GM19324 (cell line): Measurements from ENCODE around the gene GBF1.

ENCODE experiments used
- ATAC-seq: cut with Tn5 transposase; IDR thresholded peaks from one replicate; pipeline ENCODE4 v1.9.1; 2021; ENCODE audit warnings: mild to moderate bottlenecking, moderate library complexity; ENCODE audit not compliant: unreplicated experiment, low FRiP score

GBF1 gene

DNA sequence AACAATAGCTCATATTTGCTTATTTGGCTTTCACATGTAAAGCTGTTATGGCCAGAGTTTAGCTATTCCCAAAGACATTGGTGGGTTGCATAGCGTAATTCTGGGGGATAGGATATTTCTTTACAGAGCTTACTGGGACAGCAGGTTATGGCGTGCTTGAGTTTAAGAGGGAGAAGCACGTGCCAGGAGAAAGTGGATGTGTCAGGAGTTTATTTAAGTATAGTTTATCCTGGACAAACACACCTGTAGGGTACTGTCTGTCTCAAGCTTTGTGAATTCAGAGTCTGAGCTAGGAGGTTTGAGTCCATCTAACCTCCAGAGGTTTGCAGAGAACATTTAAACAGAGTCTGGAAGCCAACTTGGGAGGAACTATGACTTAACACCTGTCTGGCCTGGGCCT lies 21.3 kb downstream of the GBF1 start:
- no peak for ATAC-seq

DNA sequence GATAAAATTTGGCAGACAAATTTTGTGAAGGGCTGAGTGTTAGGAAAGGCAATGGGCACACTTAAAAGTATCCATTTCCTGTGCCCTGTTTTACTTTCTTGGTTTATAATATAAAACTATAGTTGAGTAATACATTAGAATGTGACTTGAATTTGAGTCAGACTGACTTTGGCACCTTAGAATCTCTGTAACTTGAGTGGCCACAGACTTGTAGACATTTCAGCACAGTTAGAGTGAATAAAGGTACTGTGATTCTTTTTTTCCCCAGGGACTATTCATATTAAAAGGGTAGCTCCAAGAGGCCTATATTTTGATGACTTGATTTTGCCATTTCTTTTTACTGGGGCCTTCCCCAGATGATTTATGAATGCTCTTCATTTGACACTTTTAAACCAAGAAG lies 22.4 kb downstream of the GBF1 start:
- ATAC-seq = no peak

DNA sequence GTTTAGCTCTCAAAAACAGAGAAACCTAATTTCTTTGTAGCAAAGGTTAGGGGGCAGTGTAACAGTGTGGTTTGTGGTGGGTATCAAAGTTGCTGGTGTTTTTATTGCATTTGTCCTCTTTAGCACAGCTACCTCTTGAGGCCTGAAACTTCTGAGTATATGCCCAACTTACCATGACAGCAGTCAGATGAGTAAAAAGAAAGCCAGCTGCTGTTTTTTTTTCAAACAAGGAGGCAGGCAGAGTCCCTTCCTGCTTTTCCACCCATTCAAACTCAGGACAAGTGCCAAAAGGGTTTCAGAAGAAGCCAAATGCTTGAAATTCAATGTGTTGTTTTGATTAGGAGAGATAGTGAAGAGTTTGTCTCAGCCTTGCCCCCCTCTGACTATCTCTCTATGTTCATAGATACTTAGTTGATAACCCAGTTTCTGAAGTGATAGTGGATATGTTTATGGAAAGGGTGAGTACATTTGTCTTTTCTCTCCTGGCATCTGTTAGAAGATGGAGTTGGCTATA lies 23.1 kb downstream of the GBF1 start:
- no peak for ATAC-seq

DNA sequence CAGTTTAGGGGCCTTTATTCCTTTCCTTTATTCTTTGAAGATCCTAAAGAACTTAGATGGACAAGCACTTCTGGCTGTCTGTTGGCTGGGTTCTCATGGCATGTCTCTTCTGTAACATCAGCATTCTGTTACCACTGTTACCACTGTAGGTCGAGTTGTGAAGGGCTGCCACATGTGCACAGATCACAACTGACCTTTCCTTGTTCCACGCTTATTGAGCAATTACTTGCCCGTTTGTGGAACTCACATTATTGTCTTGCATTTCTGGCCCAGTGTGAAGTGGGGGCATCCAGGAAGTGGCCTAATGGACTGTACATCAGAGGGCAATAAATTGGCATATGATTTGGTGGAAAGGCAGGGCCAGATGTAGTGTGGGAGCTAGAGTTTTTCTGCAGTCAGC lies 23.7 kb downstream of the GBF1 start:
- no peak for ATAC-seq

DNA sequence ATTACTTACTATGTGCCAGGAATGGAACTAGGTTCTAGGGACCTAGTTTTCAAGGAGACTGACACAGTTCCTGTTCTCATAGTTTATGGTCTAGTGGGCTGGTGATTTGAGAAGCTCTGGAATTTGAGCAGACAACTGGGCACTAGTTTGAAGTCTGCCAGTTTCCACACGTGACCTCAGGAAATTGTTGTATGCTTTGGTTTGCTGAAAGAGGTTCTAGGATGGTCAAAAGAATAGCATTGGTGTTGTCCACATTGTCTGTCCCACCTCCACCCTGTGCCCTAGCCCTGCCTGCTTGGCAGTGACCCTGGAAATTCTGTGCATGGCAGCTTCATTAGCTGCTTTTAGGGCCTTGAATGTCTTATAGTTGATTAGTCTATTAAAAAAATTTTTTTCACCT lies 28.7 kb downstream of the GBF1 start:
- ATAC-seq = no peak

DNA sequence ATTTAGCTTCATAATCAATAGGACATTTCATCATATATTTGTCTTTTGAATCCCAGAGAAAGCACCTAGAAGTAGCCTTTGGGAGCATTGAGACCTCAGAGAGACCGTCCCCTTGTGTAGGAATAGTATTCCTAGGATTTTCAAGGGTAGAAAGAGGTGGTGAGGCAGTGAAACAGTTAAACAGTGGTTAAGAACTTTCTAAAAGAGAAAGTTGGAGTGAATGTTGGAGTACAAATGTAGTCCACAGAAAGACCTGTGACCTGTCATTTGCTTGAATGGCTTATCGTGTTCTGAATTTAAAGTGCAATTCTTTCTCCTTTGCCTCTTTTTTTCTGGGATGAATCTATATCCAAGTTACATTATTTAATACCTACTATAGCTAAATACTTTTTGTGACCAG lies 30.0 kb downstream of the GBF1 start:
- no peak for ATAC-seq

DNA sequence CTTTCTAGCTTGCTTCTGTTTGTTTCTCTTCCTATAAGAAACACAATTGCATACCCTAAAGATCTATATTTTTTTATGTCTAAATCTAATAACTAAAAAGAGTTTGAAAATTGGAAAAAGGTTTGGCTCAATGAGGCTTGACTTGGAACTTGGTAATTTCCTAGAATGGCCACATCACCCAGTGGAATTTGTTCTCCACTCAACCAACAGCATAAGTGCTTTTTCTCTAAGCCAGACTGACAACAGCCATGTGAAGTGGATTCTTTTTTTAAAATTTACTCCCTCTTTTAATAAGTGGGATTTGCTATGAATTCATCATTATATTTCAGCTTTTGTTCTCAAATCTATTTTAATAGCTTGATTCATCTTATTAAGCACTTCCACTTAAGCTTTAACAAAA lies 33.8 kb downstream of the GBF1 start:
- ATAC-seq = no peak

DNA sequence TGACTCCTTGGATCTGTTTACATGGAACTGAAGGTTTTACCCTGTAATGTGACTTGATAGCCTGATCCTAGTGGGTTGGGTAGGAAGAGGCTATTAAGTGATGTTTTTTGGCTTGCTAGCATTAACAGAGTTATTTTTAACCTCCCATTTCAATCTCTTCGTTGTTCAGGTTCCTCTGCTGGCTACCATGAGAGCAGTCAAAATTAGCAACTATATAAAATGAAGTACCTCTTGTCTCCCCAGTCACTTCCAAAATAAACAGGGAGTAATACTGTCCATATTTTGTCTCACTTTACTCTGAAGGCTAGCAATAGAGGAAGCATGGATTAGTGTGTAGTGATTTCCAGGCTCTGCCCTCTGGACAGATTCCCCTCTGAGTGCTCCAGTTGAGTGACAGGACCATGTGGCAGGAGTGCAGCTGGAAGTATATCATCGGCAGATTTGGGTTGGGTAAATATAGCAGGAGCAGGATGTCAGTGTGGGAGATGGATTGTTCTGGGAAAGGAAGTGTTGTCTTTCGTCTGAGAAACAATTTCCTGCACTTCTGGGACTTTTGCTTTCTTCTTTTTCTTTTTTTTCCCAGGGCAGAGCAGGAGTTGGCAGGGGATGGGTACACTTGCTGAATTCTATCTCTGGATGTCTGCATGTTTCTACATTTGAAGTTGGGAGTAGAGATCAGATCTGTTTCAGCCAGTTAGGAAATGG lies 35.2 kb downstream of the GBF1 start:
- no peak for ATAC-seq

DNA sequence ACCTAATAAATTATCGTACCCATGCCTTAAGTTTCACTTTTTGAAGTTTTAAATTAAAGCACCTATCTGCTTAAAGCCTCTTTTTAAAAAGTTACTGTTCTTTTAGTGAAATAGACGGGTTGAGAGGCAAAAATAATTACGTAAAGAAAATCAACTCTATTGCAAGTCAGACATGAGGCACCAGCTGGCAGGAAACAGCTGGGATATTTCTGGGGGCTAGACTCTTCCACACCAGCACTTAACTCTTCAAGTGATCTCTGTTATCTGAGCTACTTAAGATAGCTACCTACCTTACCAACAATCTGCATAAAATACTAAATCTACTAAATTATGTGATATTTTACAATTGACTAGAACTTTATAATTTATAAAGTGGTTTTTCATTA lies 35.8 kb downstream of the GBF1 start:
- no peak for ATAC-seq

DNA sequence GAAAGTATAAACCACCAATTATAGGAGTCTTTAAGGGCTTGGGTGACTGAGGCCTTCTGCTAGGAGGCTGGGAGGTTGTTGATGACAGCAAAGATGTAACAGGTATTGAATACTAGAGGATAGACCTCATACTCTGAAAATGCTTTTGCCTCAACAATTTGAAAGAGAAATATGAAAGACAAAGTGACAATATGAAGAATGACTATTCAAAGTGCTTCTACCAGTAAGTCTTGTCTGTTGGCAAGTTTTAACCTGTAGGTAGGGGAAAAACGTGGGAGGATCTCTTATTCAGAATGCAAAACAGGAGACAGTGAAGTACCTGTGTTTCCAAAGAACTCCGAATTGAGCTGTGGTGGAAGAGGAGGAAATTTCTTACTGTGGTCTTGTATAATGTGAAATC lies 38.2 kb downstream of the GBF1 start:
- no peak for ATAC-seq

DNA sequence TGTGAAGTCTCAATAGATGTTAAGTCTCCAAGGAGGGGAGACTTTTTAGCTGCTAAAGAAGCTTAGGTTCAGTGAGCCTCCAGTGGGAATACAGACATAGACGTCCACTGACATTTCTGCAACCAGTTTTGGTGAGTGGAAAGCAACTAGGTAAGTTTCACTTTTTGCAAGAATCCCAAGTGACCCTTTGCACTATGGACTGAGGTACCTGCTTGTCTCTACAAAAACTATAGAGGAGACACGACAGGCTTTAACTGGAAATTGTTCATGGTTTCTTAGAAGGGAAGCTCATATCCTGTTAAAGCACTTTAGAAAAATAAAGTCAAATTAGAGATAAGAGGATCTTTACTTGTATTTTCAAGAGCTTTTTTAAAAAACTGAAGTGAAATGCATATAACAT lies 38.6 kb downstream of the GBF1 start:
- ATAC-seq = no peak

DNA sequence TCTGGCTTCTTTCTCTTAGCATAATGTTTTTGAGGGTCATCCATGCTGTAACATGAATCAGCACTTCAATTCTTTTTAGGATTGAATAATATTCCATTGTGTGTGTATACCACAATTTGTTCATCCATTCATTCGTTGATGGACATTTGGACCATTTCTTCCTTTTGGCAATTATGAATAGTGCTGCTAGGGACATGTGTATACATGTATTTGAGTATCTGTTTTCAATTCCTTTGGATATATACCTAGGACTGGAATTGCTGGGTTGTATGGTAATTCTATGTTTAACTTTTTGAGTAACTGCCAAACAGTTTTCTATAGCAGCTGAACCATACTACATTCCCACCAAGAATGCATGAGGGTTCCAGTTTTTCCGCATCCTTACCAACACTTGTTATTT lies 39.2 kb downstream of the GBF1 start:
- no peak for ATAC-seq

DNA sequence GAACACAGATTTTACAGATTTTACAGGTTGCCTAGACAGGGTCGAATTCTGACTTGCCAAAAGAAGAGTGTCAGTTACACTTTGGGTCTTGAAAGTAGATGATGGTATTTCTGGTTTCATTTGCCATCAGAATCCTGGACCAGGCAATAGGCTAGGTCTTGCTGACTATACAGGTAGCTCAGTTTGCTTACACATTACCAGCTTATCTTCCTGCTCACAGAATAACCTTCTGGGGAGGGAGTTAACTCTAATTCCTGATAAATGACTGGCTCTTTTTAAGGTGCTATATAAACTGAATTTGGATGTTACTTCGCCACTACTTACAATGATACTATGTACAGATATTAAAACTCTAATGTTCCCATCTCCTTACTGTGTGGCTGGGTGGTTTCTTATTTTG lies 39.8 kb downstream of the GBF1 start:
- ATAC-seq = no peak

DNA sequence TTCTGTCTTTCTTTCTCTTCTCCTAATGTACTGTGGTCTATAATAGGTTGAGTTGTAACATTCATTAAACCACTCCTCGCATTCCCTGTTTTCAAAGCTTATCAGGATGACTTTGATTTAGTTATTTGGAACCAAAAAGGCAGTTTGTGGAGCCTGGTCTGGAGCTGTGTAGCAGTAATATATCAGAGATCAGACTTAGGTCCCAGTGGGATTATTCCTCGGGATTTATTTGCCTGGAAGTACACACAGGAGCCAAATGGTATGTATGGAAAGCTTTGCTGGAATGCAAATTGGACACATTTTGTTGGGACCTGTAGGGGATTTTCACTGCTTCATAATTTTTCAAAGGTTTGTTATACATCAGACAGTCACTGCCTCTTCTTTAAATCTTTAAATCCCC lies 40.9 kb downstream of the GBF1 start:
- no peak for ATAC-seq

DNA sequence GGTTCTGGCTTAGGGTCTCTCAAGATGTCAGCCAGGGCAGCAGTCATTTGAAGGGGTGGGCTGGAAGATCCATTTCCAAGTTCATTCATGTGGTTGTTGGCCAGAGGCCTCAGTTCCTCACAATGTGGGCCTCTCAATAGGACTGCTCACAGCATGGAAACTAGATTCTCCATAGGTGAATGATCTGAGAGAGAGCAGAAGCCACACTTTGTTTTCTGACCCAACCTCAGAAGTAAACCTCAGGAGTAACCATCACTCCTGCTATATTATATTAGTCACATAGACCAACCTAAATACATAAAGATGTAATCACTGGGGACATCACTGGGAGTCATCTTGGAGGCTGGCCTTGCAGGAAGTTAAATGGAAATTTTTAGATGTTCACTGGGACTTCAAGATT lies 42.2 kb downstream of the GBF1 start:
- no peak for ATAC-seq

DNA sequence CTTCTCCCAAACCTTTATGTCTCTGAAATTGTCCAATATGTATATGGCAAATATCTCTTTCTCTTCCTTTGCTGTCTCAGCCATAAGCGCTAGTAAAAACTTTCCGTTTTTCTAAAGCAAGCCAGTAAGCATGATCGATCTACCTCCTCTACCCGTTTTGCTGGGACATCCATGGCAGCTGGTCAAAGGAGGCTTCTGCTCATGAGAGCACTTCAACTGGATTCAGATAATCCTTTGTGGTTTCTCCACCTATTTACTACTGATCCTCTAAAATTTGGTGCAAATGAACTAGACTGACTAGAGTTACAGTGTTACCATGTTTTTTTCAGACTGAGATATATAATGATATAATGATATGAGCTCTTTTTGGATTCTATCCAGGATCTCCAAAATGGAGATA lies 42.7 kb downstream of the GBF1 start:
- ATAC-seq = no peak

DNA sequence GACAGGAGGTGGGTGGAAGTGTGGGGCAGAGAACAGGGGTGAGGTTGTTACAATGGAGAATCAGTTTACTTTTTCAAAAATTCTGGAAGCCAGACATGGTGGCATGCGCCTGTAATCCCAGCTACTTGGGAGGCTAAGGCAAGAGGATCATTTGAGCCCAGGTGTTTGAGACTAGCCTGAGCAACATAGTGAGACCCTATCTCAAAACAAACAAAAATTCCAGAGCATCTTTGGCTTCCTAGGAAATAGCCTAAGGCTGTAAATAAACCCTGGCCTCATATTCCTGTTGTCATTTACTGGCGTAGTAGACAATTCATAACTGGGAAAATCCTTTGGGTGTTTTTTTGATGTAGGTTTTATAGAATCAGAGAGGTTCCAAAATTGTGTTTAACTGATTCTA lies 44.0 kb downstream of the GBF1 start:
- no peak for ATAC-seq

DNA sequence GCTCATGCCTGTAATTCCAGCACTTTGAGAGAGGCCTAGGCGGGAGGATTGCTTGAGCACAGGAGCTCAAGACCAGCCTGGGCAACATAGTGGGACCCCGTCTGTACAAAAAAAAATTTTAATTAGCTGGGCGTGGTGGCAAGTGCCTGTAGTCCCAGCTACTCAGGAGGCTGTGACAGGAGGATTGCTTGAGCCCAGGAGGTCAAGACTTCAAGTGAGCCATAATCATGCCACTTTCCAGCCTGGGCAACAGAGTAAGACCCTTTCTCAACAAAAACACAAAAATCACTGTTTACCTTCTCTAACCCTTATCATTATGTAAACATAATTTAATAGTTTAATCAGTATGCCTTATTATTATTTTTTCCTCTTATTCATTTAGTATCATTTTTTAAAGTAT lies 44.5 kb downstream of the GBF1 start:
- ATAC-seq = no peak

DNA sequence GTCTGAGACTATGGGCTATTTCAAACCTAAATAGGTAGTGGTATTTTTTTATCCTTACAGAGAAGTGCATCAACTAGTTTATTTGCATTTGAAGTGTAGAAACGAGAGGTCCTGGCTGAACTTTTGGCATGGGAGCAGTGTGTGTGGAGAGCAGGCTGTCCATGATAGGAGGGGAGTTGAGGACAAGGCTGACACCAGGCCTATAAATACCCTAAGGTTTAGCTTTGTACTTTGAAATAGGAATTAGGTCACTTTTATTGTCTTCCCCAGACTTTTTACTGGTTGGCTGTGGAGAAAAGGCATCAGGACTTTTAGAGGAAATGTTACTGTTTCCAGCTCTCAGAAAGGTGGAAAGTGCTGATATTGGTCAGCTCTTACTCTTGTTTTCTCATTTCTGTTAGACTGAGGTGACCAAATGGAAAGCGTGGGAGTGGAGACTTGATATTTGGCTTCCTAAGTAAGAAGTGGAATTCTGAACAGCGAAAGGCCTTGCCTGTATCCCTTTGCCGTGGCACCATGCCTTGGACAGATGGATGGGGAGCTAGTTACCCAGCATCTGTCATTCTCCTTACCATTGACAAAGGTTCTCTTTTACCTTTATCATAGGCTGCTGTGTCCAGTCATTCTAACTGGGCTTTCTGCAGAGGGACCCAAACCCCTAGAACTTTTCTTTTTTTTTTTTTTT lies 46.0 kb downstream of the GBF1 start:
- ATAC-seq = no peak

DNA sequence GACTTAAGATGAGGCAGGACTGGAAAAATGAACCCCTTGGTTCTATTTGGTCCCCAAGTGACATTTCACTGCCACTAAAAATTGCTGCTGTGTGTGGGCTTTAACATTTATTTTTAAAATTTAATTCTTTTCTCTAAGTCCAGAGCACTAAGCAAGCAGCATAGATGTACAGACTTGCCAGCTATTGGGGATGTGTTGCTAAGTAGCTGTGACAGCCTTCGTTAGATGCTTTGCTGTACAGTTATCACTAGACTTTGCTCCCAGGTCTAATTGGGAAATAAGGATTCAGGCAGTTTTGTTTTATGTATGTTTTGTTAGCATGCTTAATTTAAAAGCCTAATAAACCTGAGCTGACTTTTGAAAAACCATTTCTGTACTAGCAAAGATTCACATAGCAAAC lies 51.8 kb downstream of the GBF1 start:
- no peak for ATAC-seq

DNA sequence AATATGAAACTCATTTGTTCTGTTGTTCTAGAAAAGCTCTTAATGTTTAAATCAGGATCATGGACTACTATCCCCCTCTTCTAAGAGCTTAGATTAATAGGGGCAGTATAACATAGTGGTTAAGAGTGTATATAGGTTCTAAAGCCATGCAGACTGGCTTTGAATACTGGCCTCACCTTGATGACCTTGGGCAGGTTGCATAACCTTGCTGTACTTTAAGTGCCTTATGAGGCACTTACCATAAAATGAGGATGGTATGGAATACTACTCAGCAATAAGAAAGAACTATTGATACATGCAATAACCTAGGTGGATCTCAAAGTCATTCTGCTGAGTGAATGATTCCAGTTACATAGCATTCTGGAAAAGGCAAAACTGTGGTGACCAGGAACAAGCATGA lies 53.6 kb downstream of the GBF1 start:
- ATAC-seq = no peak

DNA sequence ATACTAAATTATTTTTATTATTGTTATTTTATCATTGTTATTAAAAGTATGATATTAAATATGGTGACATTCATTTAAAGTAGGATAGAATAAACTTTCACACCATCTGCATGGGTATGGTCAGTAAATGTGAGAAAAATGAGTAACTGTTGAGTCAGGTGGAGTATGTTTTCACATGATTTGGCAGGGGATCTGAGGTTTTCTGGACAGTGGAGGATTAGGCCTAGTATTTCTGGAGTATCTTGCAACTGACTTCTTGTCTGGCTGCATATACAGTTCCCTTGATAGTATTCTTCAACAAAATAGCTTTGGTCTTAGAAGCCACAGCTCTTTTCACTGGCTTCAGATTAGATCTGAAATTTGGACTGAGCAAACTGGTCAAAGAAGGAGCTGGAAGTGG lies 54.5 kb downstream of the GBF1 start:
- ATAC-seq = no peak
